ENCODE measurements around the gene CLEC2A.

The CLEC2A gene

GRCh38 chr12:9931245-9931644, 925 bp downstream of the CLEC2A start:
- Histone ChIP-seq H3K4me3 (ENCODE audit: low read depth, low read length) (no peak overlapping the region), H3K36me3 (no peaks in the 10 kb centered on the region), H3K27me3 (ENCODE audit: insufficient read depth, low read depth, severe bottlenecking) (no peaks in the 10 kb centered on the region), H3K9me3 (ENCODE audit: severe bottlenecking) (no peaks in the 10 kb centered on the region), H3K27ac (no peak overlapping the region)
- TF ChIP-seq CTCF (IDR thresholded peaks at IDR 0.05; ENCODE audit: low read depth, low read length): no peak
- no peak for DNase-seq

- peaks cover under 1% of the 10 kb centered on the region for H3K9me3 ChIP-seq (ENCODE audit: severe bottlenecking)
- no peaks in the 10 kb centered on the region for H3K36me3 ChIP-seq
- no peak for TF ChIP-seq CTCF (IDR thresholded peaks at IDR 0.05; ENCODE audit: low read depth, low read length)
- no peak for DNase-seq
- no peaks in the 10 kb centered on the region for H3K27me3 ChIP-seq (ENCODE audit: insufficient read depth, low read depth, severe bottlenecking)
- no peak overlapping the region for H3K4me3 ChIP-seq (ENCODE audit: low read depth, low read length)
- H3K27ac ChIP-seq: no peak overlapping the region
Observed at GRCh38 chr12:9928607-9929006, 3.6 kb downstream of the CLEC2A start.

- no peak overlapping the region for H3K4me3 ChIP-seq (ENCODE audit: low read depth, low read length)
- no peak for TF ChIP-seq CTCF (IDR thresholded peaks at IDR 0.05; ENCODE audit: low read depth, low read length)
- no peaks in the 10 kb centered on the region for H3K27me3 ChIP-seq (ENCODE audit: insufficient read depth, low read depth, severe bottlenecking)
- no peak for DNase-seq
- peaks cover 3% of the 10 kb centered on the region for H3K9me3 ChIP-seq (ENCODE audit: severe bottlenecking)
- no peaks in the 10 kb centered on the region for H3K36me3 ChIP-seq
- no peak overlapping the region for H3K27ac ChIP-seq
Observed at GRCh38 chr12:9926876-9927275, 5.3 kb downstream of the CLEC2A start.

GRCh38 chr12:9925705-9926393, 6.3 kb downstream of the CLEC2A start:
- peak; percentile 35; the same call in 1 of the 2 replicates for TF ChIP-seq CTCF (IDR thresholded peaks at IDR 0.05; ENCODE audit: low read depth, low read length)
- Histone ChIP-seq H3K27ac (no peak overlapping the region), H3K27me3 (ENCODE audit: insufficient read depth, low read depth, severe bottlenecking) (no peaks in the 10 kb centered on the region), H3K9me3 (ENCODE audit: severe bottlenecking) (peaks cover 3% of the 10 kb centered on the region), H3K36me3 (no peaks in the 10 kb centered on the region), H3K4me3 (ENCODE audit: low read depth, low read length) (no peak overlapping the region)
- peak; percentile 15 for DNase-seq

GRCh38 chr12:9922429-9922828, 9.7 kb downstream of the CLEC2A start:
- H3K4me3 ChIP-seq (ENCODE audit: low read depth, low read length): no peak overlapping the region
- TF ChIP-seq CTCF (IDR thresholded peaks at IDR 0.05; ENCODE audit: low read depth, low read length): no peak
- no peaks in the 10 kb centered on the region for H3K36me3 ChIP-seq

GRCh38 chr12:9920451-9920850, 11.7 kb downstream of the CLEC2A start:
- Histone ChIP-seq H3K9me3 (ENCODE audit: severe bottlenecking) (peaks cover 3% of the 10 kb centered on the region), H3K27ac (no peak overlapping the region), H3K27me3 (ENCODE audit: insufficient read depth, low read depth, severe bottlenecking) (no peaks in the 10 kb centered on the region), H3K36me3 (no peaks in the 10 kb centered on the region), H3K4me3 (ENCODE audit: low read depth, low read length) (no peak overlapping the region)
- DNase-seq: no peak
- TF ChIP-seq CTCF (IDR thresholded peaks at IDR 0.05; ENCODE audit: low read depth, low read length): no peak

More at GRCh38 chr12:9922429-9922828, 9.7 kb downstream of the CLEC2A start:
- peaks cover 3% of the 10 kb centered on the region for H3K9me3 ChIP-seq (ENCODE audit: severe bottlenecking)
- DNase-seq: no peak
- H3K27me3 ChIP-seq (ENCODE audit: insufficient read depth, low read depth, severe bottlenecking): no peaks in the 10 kb centered on the region
- no peak overlapping the region for H3K27ac ChIP-seq

All from WERI-Rb-1 (cell line).